GM23338 (cell line): ENCODE data around the gene GON7.

ENCODE experiments used
- EZH2 ChIP-seq: fragments of 200-600 bp; sonication (generic); IDR thresholded peaks from one replicate; pipeline ENCODE4 v1.8.0; 2017; ENCODE audit warnings: antibody characterized with exemption, mild to moderate bottlenecking, low read depth; ENCODE audit not compliant: unreplicated experiment
- EZH2phosphoT487 ChIP-seq: fragments of 200-600 bp; sonication (generic); IDR thresholded peaks from one replicate; pipeline ENCODE4 v1.8.1; 2018; ENCODE audit warnings: antibody characterized with exemption; ENCODE audit not compliant: unreplicated experiment
- JUNB ChIP-seq: IDR thresholded peaks from one replicate; pipeline ENCODE4 v1.6.1; 2016; ENCODE audit warnings: antibody characterized with exemption; ENCODE audit not compliant: unreplicated experiment
- POLR2AphosphoS5 ChIP-seq: IDR thresholded peaks from 2 replicates; pipeline ENCODE4 v1.6.1; 2016; ENCODE audit warnings: antibody characterized with exemption, low read depth
- TF ChIP-seq, protein P1 (sequence below), 2 experiments: fragments of 200-600 bp in 1 of 2; sonication (generic) in 1 of 2; conservative IDR thresholded peaks; 2 replicates each; pipeline versions ENCODE4 v1.5.1 to v1.6.1; 2016 to 2017; ENCODE audit warnings: antibody characterized with exemption in 2 of 2, low read depth in 2 of 2, mild to moderate bottlenecking in 2 of 2, moderate library complexity in 1 of 2

DNA sequence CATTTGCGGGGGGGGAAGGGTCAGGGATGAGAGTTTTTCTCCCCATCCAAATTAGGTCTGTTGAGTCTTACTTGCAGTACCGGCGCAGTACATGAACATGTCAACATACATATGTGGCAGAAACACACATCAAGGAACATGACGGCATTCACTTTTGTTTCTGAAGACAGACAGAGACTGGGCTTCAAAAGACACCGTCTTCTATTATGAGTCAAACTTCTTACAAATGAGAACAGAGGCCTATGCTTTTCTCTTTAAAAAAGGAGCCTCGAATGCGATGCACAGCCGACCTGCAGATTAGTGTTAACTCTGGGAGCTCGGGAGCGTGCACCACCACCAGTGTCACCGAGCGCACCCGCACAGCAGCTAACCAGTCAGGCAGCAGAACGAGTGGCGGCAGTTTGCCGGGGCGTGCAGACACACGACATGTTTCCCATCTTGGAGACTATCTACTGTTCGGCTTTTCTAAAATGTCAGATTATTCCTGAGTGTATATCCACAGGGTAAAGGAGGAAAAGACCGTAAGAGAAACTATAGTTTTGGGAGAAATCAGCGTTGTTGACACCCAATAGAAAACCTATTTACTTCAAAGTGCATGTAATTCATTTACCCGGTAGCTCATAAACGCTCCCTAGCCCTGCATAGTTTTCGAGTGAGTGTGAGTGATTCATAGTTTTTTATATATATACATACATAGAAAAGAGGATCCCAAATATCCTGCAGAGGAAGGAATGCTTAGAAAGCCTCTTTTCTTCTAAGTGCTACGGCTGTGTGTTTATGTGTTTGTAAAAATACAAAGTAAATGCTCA lies 33.2 kb upstream of the GON7 start:
- TF ChIP-seq, protein P1, sequence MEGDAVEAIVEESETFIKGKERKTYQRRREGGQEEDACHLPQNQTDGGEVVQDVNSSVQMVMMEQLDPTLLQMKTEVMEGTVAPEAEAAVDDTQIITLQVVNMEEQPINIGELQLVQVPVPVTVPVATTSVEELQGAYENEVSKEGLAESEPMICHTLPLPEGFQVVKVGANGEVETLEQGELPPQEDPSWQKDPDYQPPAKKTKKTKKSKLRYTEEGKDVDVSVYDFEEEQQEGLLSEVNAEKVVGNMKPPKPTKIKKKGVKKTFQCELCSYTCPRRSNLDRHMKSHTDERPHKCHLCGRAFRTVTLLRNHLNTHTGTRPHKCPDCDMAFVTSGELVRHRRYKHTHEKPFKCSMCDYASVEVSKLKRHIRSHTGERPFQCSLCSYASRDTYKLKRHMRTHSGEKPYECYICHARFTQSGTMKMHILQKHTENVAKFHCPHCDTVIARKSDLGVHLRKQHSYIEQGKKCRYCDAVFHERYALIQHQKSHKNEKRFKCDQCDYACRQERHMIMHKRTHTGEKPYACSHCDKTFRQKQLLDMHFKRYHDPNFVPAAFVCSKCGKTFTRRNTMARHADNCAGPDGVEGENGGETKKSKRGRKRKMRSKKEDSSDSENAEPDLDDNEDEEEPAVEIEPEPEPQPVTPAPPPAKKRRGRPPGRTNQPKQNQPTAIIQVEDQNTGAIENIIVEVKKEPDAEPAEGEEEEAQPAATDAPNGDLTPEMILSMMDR (conservative IDR thresholded peaks at IDR 0.05; ENCODE audit: low read depth in 2 of 2): no peak
- TF ChIP-seq POLR2AphosphoS5 (no peak), EZH2phosphoT487 (no peak), EZH2 (no peak), JUNB (no peak)
